Aorta (tissue), 5 donors: ENCODE data around the gene PDCL2. TPM values are rescaled to one million over a fixed set of nuclear protein-coding genes. Genes with fewer than 3 reads are reported as not detected.

Experiments used
- ATAC-seq: fragments of 200-7000 bp; cut with Tn5 transposase; one replicate; pipeline ENCODE4 v1.9.1; 2022; ENCODE audit warnings: moderate library complexity; ENCODE audit not compliant: low FRiP score
- DNase-seq, 2 donors: peaks; one replicate each; pipeline ENCODE4 v3.0.0-alpha.2; 2020
- H3K27ac ChIP-seq, 2 donors: one replicate each; pipeline ENCODE4 v1.5.1; 2013; ENCODE audit warnings: low read length in 2 of 2, mild to moderate bottlenecking in 2 of 2, moderate library complexity in 2 of 2, control low read depth in 1 of 2, inconsistent platforms in 1 of 2, low read depth in 1 of 2
- H3K27me3 ChIP-seq, 2 donors: one replicate each; pipeline ENCODE4 v1.6.1; 2013; ENCODE audit warnings: control low read depth in 1 of 2, low read length in 1 of 2, mild to moderate bottlenecking in 1 of 2, moderate library complexity in 1 of 2; ENCODE audit not compliant: insufficient read depth in 2 of 2, control insufficient read depth in 1 of 2
- H3K36me3 ChIP-seq, 2 donors: one replicate each; pipeline ENCODE4 v1.6.1; 2013; ENCODE audit warnings: control low read depth in 1 of 2, low read length in 1 of 2, mild to moderate bottlenecking in 1 of 2; ENCODE audit not compliant: insufficient read depth in 2 of 2, control insufficient read depth in 1 of 2
- H3K4me1 ChIP-seq, 2 donors: one replicate each; pipeline ENCODE4 v1.6.1; 2013; ENCODE audit warnings: low read length in 2 of 2, control low read depth in 1 of 2, mild to moderate bottlenecking in 1 of 2, moderate library complexity in 1 of 2; ENCODE audit not compliant: insufficient read depth in 2 of 2, control insufficient read depth in 1 of 2
- H3K4me3 ChIP-seq, 2 donors: one replicate each; pipeline ENCODE4 v1.5.1; 2013; ENCODE audit warnings: low read length in 2 of 2, control low read depth in 1 of 2, mild to moderate bottlenecking in 1 of 2
- H3K9me3 ChIP-seq: one replicate; pipeline ENCODE4 v1.6.1; 2013; ENCODE audit warnings: mild to moderate bottlenecking, low read length; ENCODE audit not compliant: control insufficient read depth
- WGBS, 2 donors: extraction: QIAGEN DNeasy Blood & Tissue Kit; methylation state at CpG; one replicate each; pipeline ENCODE4 v1.1.7; 2013; 5-methylcytosine and 5-hydroxymethylcytosine counted together
- intact Hi-C, 2 donors: fragments of 100-400 bp; cut with DNase I; formaldehyde crosslinking; loops; one replicate each; pipeline versions ENCODE4 v1.14.2 to v1.15.0; 2022
- polyA plus RNA-seq, 2 donors: library from polyadenylated mRNA; stranded (reverse); fragments of 200-250 nt; gene quantifications; one replicate each; pipeline ENCODE4 v1.2.3, GENCODE V29; 2013
- total RNA-seq, 2 donors: library from RNA; stranded (reverse); fragmentation: NEBNext Ultra II Directional; extraction: Animal tissue kit (Norgen Biotek cat#: 25700); gene quantifications; one replicate each; pipeline ENCODE4 v1.2.1, GENCODE V29; 2021
- donor health status: healthy with polysubstance abuse.
- donor health status: Bipolar disorder and iron deficiency.
- donor health status: DM: no; HTN: no; CAD: no.
- donor health status: DM: no; HTN: no; CAD: no.
- donor health status: DM: yes; HTN: yes; CAD: no.

The PDCL2 gene
- total and polyA plus RNA-seq, 4 donors: not detected

DNA sequence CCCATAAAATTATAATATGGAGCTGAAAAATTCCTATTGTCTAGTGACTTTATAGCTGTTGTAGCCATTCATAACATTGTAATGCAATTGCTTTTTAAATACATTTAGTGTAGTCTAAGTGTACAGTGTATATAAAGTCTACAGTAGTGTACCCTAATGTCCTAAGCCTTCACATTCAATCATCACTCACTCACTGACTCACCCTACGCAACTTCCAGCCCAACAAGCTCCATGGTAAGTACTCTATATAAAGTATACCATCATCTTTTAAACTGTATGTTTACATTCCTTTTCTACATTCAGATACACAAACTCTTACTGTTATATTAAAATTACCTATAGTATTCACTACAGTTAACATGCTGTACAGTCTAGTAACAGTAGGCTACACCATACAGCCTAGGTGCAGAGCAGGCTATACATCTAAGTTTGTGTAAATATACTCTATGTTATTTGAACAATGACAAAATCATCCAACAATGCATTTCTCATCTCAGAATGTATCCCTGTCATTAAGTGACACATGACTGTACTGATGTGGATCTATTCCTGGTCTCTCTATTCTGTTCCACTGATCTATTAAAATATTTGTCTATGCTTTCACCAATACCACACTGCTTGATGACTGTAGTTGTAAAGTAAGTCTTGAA is 79.0 kb downstream of the PDCL2 start:
- DNase-seq: no peak
- Histone ChIP-seq H3K27me3 (no peaks in the 10 kb centered on the region), H3K27ac (no peak overlapping the region), H3K9me3 (no peaks in the 10 kb centered on the region), H3K4me1 (no peaks in the 10 kb centered on the region), H3K4me3 (no peak overlapping the region), H3K36me3 (no peaks in the 10 kb centered on the region)
- intact Hi-C loops: no loop called here
- no peak for ATAC-seq
- 99 to 100% methylated on average over 1 of the region's 1 CpG for WGBS, 2 donors

DNA sequence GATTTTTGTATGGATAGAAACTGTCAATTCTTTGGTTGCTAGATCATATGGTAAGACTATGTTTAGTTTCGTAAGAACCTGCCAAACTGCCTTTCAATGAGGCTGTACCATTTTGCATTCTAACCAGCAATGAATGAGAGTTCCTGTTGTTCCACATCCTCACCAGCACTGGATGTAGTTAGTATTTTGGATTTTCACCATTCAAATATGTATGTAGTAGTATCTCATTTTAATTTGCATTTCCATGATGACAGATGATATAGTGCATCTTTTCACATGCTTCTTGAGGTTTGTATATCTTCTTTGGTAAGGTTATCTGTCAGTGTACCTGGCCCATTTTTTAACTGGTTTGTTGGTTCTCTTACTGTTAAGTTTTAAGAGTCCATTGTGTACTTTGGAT is 80.0 kb downstream of the PDCL2 start:
- WGBS, 2 donors: 99 to 100% methylated on average over 1 of the region's 1 CpG

DNA sequence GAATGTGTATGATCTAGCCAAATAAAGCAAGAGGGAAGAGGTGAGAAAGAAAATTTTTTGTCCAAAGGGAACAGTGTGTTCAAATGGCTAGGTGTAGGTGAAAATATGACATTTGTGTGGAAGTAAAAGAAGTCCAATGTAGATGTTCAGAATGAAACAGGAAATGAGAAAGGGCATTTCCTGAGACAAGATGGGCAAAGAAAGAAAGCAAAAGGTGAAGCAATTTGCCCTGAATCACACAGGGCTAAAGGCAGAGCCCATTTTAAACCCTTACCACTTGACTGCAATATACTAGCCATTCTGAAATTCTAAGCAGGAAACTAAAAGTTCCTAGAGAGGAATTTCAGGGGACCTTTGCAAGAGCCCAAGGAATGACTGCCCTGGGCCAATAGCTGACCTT is 81.4 kb downstream of the PDCL2 start:
- Histone ChIP-seq H3K36me3 (no peaks in the 10 kb centered on the region), H3K27ac (no peak overlapping the region), H3K4me1 (peaks cover 0 to 3% of the 10 kb centered on the region in 2 donors), H3K27me3 (no peaks in the 10 kb centered on the region), H3K4me3 (no peak overlapping the region), H3K9me3 (no peaks in the 10 kb centered on the region)
- DNase-seq (no peak), ATAC-seq (no peak)
- intact Hi-C loops: no loop called here

More for the DNA sequence above, 80.0 kb downstream of the PDCL2 start:
- H3K36me3 ChIP-seq: no peaks in the 10 kb centered on the region
- no peak overlapping the region for H3K27ac ChIP-seq
- peaks cover 0 to 3% of the 10 kb centered on the region in 2 donors for H3K4me1 ChIP-seq
- H3K27me3 ChIP-seq: no peaks in the 10 kb centered on the region
- no peak for ATAC-seq
- no peak for DNase-seq
- no peaks in the 10 kb centered on the region for H3K9me3 ChIP-seq
- no peak overlapping the region for H3K4me3 ChIP-seq
- intact Hi-C loops: no loop called here

DNA sequence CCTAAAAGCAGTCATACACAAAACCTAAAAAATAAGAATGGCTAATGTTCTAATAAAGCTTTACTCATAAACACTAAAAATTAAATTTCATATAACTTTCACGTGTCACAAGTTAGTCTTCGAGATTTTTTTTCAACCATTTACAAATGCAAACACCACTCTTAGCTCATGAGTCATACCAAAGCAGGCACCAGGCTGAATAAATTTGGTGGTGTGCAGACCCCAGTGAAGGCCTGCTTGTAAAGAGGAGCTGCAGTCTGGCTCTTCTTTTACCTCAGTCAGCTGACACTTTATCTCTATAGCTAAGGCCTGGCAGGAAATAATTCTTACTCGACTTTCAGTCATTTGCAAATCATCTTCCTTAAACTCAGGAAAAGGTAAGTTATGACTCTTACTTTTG is 82.8 kb downstream of the PDCL2 start:
- H3K4me3 ChIP-seq: no peak overlapping the region
- ATAC-seq: no peak
- intact Hi-C loops: no loop called here
- 81 to 86% methylated on average over 3 of the region's 3 CpGs for WGBS, 2 donors
- no peak for DNase-seq
- no peaks in the 10 kb centered on the region for H3K9me3 ChIP-seq
- H3K27me3 ChIP-seq: no peaks in the 10 kb centered on the region
- H3K27ac ChIP-seq: no peak overlapping the region
- H3K36me3 ChIP-seq: no peaks in the 10 kb centered on the region
- H3K4me1 ChIP-seq: peaks cover 0 to 3% of the 10 kb centered on the region in 2 donors

DNA sequence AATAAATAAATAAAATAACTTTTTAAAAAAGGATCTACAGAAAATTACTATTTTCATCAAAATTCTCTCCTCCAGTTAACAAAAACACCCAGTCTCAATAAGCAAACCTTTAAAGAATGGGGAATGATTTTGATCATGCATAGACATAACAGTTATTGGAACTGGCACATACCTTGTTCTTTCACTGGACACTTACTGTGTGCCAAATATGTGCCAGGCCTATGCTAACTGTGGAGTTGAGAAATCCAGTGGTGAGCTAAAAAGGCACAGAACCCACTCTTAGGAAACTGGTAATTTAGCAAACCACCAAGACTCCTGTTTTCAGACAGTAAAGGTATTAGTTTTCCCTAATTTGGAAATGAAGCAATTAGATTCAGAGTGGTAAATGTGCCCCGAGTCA is 84.4 kb downstream of the PDCL2 start:
- ATAC-seq (no peak), DNase-seq (no peak)
- H3K4me1 ChIP-seq: peaks cover 0 to 3% of the 10 kb centered on the region in 2 donors
- no peaks in the 10 kb centered on the region for H3K27me3 ChIP-seq
- 56 to 71% methylated on average over 1 of the region's 1 CpG for WGBS, 2 donors
- no peak overlapping the region for H3K27ac ChIP-seq
- no peaks in the 10 kb centered on the region for H3K36me3 ChIP-seq
- no peaks in the 10 kb centered on the region for H3K9me3 ChIP-seq
- no peak overlapping the region for H3K4me3 ChIP-seq
- intact Hi-C loops: no loop called here

Other genes with a start within 250 kb of the PDCL2 start
- gene SRD5A3, start 246.0 kb downstream of the PDCL2 start, total RNA-seq: 10 to 100 TPM in 1 of 2 donors, 1 to 10 TPM in 1; 8.4 to 11.7 TPM
- 1 to 10 TPM; 6.1 to 7.8 TPM for gene SRD5A3, start 246.0 kb downstream of the PDCL2 start, polyA plus RNA-seq
- gene TMEM165, start 196.3 kb downstream of the PDCL2 start, total RNA-seq: 100 to 1,000 TPM; 183 to 204 TPM
- 10 to 100 TPM; 38.6 to 83.4 TPM for gene TMEM165, start 196.3 kb downstream of the PDCL2 start, polyA plus RNA-seq
- gene CLOCK, start 45.3 kb downstream of the PDCL2 start, total RNA-seq: 10 to 100 TPM; 32.4 to 36.8 TPM
- 1 to 10 TPM; 4.8 to 5.6 TPM for gene CLOCK, start 45.3 kb downstream of the PDCL2 start, polyA plus RNA-seq
- not detected for gene NMU, start 44.1 kb upstream of the PDCL2 start, total RNA-seq
- gene NMU, start 44.1 kb upstream of the PDCL2 start, polyA plus RNA-seq: not detected
- gene EXOC1L, start 227.5 kb upstream of the PDCL2 start, total RNA-seq: not detected
- not detected for gene EXOC1L, start 227.5 kb upstream of the PDCL2 start, polyA plus RNA-seq